Camera-type eye (tissue), 1 donor: Measurements from ENCODE around the gene ESRP2. TPM values are rescaled to one million over a fixed set of nuclear protein-coding genes. Genes with fewer than 3 reads are reported as not detected.

Experiments used
- total RNA-seq: library from RNA; depleted of rRNA; stranded (reverse); fragments of >200 nt; gene quantifications from one replicate; pipeline ENCODE4 v1.2.3, GENCODE V29; 2014

The ESRP2 gene
- 4.6 TPM for total RNA-seq

DNA sequence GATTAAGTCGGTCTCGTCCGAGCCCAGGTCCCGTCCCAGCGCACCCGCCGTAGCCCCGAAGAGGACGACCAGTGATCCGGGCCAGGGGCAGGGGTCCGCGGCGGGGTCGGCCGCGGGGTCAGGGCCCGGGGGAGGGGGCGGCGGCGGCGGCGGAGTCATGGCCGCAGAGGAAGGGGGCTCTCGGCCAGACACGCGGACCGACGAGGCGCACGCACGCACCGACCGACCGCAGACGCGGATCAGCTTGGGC is at the start of gene ESRP2:
TSS of gene ESRP2 (minus strand) at position 241 of the 250 bp plus-strand sequence. CDS start at position 159, 82 bp downstream.

DNA sequence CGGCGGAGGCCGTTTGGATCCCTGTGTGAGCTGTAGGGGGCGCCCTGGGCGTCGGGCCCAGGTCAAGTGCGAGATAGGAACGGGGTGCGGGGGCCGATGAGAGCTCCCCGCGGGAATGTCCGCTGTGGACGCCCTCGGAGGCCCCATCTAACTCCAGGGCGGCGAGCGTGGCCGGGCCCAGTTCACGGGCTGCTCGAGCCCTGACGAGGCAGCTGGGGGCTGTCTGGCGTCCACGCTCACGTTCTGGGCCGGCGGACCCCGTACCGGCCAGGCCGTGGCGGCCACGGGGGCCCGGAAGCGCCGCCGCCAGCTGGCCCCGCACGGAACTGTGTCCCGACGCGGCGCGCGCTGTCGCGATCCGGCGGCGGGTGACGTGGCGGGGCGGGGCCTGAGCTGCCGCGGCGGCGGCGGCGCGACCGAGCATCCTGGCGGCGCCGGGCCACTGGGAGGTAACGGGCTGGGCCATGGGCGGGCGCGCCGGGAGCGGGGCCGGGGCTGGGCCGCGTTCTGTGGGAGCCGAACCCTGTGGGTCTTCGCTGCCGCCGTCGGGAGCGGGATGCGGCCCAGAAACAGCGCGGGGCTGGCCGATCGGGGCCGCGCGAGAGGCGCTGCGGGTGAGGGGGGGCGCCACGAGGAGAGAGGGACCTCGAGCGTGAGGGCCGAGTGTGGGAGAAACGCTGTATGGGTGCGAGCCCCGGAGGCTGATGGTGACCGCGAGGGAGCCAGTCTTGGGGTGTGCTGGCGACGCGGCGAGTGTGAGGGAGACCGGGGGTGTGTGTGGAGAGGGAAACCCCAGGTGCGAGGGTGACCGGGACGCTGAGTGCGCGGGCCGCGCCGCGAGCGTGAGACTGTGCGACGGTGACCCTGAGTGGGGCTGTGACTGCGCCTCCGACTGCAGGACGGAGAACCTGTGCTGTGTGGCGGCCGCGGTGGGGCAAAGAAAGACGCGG is 28.5 kb upstream of the ESRP2 start, which contains the start of gene SLC7A6:
TSS of gene SLC7A6 (plus strand) at position 399 of the 950 bp plus-strand sequence. CDS start 10,201 bp downstream, outside the sequence.

DNA sequence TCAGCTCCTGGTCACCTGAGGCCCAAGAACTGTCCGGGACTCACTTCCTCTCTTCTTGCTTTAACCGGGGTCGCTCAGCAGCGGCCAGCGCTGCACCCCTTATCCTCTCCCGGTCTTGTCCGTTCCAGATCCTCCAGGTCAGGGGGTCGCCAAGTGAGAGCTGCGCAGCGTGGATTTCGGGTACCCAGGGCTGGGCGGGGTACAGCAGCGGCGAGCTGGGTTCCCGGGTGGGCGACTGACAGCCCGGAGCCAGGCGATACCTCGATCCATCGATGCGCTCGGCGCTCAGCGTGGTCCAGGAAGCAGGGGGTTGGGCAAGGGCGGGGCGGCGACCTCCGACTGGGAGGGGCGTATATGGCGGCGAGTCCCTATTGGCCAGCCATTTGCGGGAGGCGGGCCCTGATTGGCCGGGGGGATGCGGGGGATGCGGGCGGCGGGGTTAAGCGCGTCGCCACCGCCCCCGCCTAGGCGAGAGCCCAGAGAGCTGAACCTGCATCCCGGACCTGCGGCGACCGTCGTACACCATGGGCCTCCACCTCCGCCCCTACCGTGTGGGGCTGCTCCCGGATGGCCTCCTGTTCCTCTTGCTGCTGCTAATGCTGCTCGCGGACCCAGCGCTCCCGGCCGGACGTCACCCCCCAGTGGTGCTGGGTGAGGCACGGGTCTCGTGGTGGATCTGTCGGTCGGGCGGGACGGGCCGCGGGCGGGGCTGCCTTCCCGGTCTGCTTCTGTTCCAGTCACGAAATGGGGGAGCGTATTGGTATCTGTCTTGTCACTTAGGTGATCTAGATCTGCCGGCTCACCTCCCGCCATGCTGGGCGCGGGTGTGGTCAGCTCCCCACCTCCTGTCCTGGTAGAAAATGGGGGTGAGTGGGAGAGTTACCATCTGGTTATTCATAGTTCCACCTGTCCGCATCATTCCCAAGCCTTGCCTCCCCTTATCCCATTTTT is 9.3 kb upstream of the ESRP2 start, which contains the start of gene PLA2G15:
TSS of gene PLA2G15 (plus strand) at position 471 of the 951 bp plus-strand sequence. CDS start at position 525, 54 bp downstream.

Other genes starting within 250 kb of the ESRP2 start
- 1.3 TPM for gene DPEP2, start 236.6 kb downstream of the ESRP2 start, total RNA-seq
- not detected for gene DPEP2NB, start 220.2 kb downstream of the ESRP2 start, total RNA-seq
- 11.8 TPM for gene DDX28, start 212.9 kb downstream of the ESRP2 start, total RNA-seq
- 14.9 TPM for gene DUS2, start 212.8 kb downstream of the ESRP2 start, total RNA-seq
- 44.5 TPM for gene NFATC3, start 150.8 kb downstream of the ESRP2 start, total RNA-seq
- 18.0 TPM for gene PLA2G15, start 9.2 kb upstream of the ESRP2 start, total RNA-seq
- 36.8 TPM for gene SLC7A6, start 28.4 kb upstream of the ESRP2 start, total RNA-seq
- 21.0 TPM for gene SLC7A6OS, start 74.8 kb upstream of the ESRP2 start, total RNA-seq
- 91.5 TPM for gene PRMT7, start 74.9 kb upstream of the ESRP2 start, total RNA-seq
- 34.7 TPM for gene SMPD3, start 212.4 kb upstream of the ESRP2 start, total RNA-seq